Liver (tissue), 9 donors: ENCODE measurements around the gene ADAMTS4. TPM values are rescaled to one million over a fixed set of nuclear protein-coding genes. Genes with fewer than 3 reads are reported as not detected.

Experiments used
- DNase-seq: peaks from one replicate; pipeline ENCODE4 v3.0.0-alpha.2; 2017; ENCODE audit warnings: low spot score
- H3K27ac ChIP-seq, 2 donors: one replicate each; pipeline ENCODE4 v1.7.0; 2013; ENCODE audit warnings: inconsistent platforms in 2 of 2, low read length in 2 of 2, control low read depth in 1 of 2, low read depth in 1 of 2, mild to moderate bottlenecking in 1 of 2
- H3K27me3 ChIP-seq, 4 donors: one replicate each; pipeline versions ENCODE4 v1.6.1 to v1.7.0; 2013; ENCODE audit warnings: low read length in 3 of 4, inconsistent platforms in 1 of 4, mild to moderate bottlenecking in 1 of 4, moderate library complexity in 1 of 4; ENCODE audit not compliant: control insufficient read depth in 4 of 4, insufficient read depth in 4 of 4
- H3K36me3 ChIP-seq, 4 donors: one replicate each; pipeline versions ENCODE4 v1.6.1 to v1.7.0; 2013; ENCODE audit warnings: low read length in 3 of 4, mild to moderate bottlenecking in 3 of 4, low read depth in 1 of 4, moderate library complexity in 1 of 4; ENCODE audit not compliant: control insufficient read depth in 4 of 4, insufficient read depth in 3 of 4
- H3K4me1 ChIP-seq, 4 donors: one replicate each; pipeline versions ENCODE4 v1.6.1 to v1.7.0; 2013; ENCODE audit warnings: low read length in 3 of 4, mild to moderate bottlenecking in 3 of 4, moderate library complexity in 1 of 4; ENCODE audit not compliant: control insufficient read depth in 4 of 4, insufficient read depth in 4 of 4
- H3K4me3 ChIP-seq, 3 donors: one replicate each; pipeline versions ENCODE4 v1.6.1 to v1.7.0; 2013; ENCODE audit warnings: low read length in 3 of 3, control low read depth in 1 of 3, low read depth in 1 of 3, mild to moderate bottlenecking in 1 of 3
- H3K9ac ChIP-seq, 2 donors: one replicate each; pipeline ENCODE4 v1.7.0; 2013; ENCODE audit warnings: low read length in 2 of 2, mild to moderate bottlenecking in 2 of 2, moderate library complexity in 2 of 2, control low read depth in 1 of 2, low read depth in 1 of 2
- H3K9me3 ChIP-seq, 4 donors: one replicate each; pipeline versions ENCODE4 v1.6.1 to v1.7.0; 2013; ENCODE audit warnings: low read length in 3 of 4; ENCODE audit not compliant: control insufficient read depth in 4 of 4
- ATF3 ChIP-seq: IDR thresholded peaks from 2 replicates; pipeline ENCODE4 v1.6.1; 2016; ENCODE audit warnings: antibody characterized with exemption
- CTCF ChIP-seq: fragments of 150-350 bp; IDR thresholded peaks from 2 replicates; pipeline ENCODE4 v1.5.1; 2017; ENCODE audit warnings: improper control_type of control experiment, low read depth, low read length; ENCODE audit not compliant: missing input control
- EGR1 ChIP-seq, 2 donors: IDR thresholded peaks; 2 replicates each; pipeline ENCODE4 v1.6.1; 2016 to 2018; ENCODE audit warnings: antibody characterized with exemption in 2 of 2, low read depth in 2 of 2
- FOXA1 ChIP-seq: IDR thresholded peaks from 2 replicates; pipeline ENCODE4 v1.6.1; 2016; ENCODE audit warnings: antibody characterized with exemption
- FOXA2 ChIP-seq: IDR thresholded peaks from 2 replicates; pipeline ENCODE4 v1.6.1; 2016; ENCODE audit warnings: antibody characterized with exemption
- HNF4A ChIP-seq, 2 donors: conservative IDR thresholded peaks; 2 replicates each; pipeline ENCODE4 v1.6.1; 2016; ENCODE audit warnings: antibody characterized with exemption in 2 of 2, mild to moderate bottlenecking in 2 of 2
- JUND ChIP-seq, 2 donors: IDR thresholded peaks; 2 replicates each; pipeline ENCODE4 v1.6.1; 2016; ENCODE audit warnings: antibody characterized with exemption in 2 of 2
- MAX ChIP-seq: IDR thresholded peaks from 2 replicates; pipeline ENCODE4 v1.6.1; 2016; ENCODE audit warnings: antibody characterized with exemption
- RAD21 ChIP-seq, 2 donors: IDR thresholded peaks; 2 replicates each; pipeline ENCODE4 v1.6.1; 2016; ENCODE audit warnings: antibody characterized with exemption in 2 of 2, mild to moderate bottlenecking in 2 of 2
- SP1 ChIP-seq: IDR thresholded peaks from 2 replicates; pipeline ENCODE4 v1.6.1; 2018; ENCODE audit warnings: antibody characterized with exemption, mild to moderate bottlenecking
- TAF1 ChIP-seq: conservative IDR thresholded peaks from 2 replicates; pipeline ENCODE4 v1.6.1; 2016; ENCODE audit warnings: antibody characterized with exemption, mild to moderate bottlenecking
- YY1 ChIP-seq: IDR thresholded peaks from 2 replicates; pipeline ENCODE4 v1.6.1; 2016; ENCODE audit warnings: antibody characterized with exemption, mild to moderate bottlenecking
- ZBTB33 ChIP-seq: IDR thresholded peaks from 2 replicates; pipeline ENCODE4 v1.6.1; 2016; ENCODE audit warnings: antibody characterized with exemption
- WGBS: extraction: QIAGEN DNeasy Blood & Tissue Kit; methylation state at CpG from one replicate; pipeline ENCODE4 v1.1.7; 2013; 5-methylcytosine and 5-hydroxymethylcytosine counted together
- polyA plus RNA-seq, 2 donors: library from polyadenylated mRNA; stranded (reverse) in 1 of 2; unstranded in 1 of 2; fragments of 200-250 nt in 1 of 2; fragments of >200 nt in 1 of 2; fragmentation: Nextera tagmentation in 1 of 2; extraction: Ambion mirVana in 1 of 2; gene quantifications; one replicate each; pipeline versions ENCODE4 v1.2.1 to v1.2.3, GENCODE V29; 2013 to 2015
- total RNA-seq, 2 donors: library from RNA; depleted of rRNA; stranded (reverse); fragments of >200 nt; gene quantifications; one replicate each; pipeline ENCODE4 v1.2.3, GENCODE V29; 2014
- donor health status: healthy.
- donor health status: healthy.
- donor health status: healthy.
- donor health status: healthy.
- donor health status: healthy.

Gene ADAMTS4
- total and polyA plus RNA-seq, 4 donors, result 0.21 to 2.2 (median 0.38) TPM

- no peaks in the 10 kb centered on the region for H3K27me3 ChIP-seq
- H3K4me1 ChIP-seq, result peaks cover 0 to 22% (median 16%) of the 10 kb centered on the region in 4 donors
- H3K9me3 ChIP-seq, result no peaks in the 10 kb centered on the region
- no peak overlapping the region for H3K4me3 ChIP-seq
- no peak overlapping the region for H3K27ac ChIP-seq
- 51% methylated on average over 1 of the region's 1 CpG for WGBS
- no peak for DNase-seq
- TF ChIP-seq RAD21 (IDR thresholded peaks at IDR 0.05), result peak; percentile 59 to 68
- peak; percentile 34 for TF ChIP-seq CTCF
- TF ChIP-seq ATF3, result no peak
- TF ChIP-seq SP1, result no peak
- peaks cover 0 to under 1% (median 0%) of the 10 kb centered on the region in 4 donors for H3K36me3 ChIP-seq
- no peak overlapping the region for H3K9ac ChIP-seq
These were observed 18.2 kb downstream of the ADAMTS4 start for GRCh38 chr1:161180639-161181038.

- Histone ChIP-seq H3K27ac (no peak overlapping the region), H3K9me3 (no peaks in the 10 kb centered on the region), H3K9ac (peak overlapping the region in 1 of 2 donors; percentile 32), H3K4me3 (no peak overlapping the region), H3K27me3 (no peaks in the 10 kb centered on the region), H3K4me1 (peaks cover 0 to 22% (median 16%) of the 10 kb centered on the region in 4 donors), H3K36me3 (peaks cover 0 to 8% (median 3%) of the 10 kb centered on the region in 4 donors)
- DNase-seq, result no peak
- WGBS, result 94% methylated on average over 3 of the region's 3 CpGs
- no peak for TF ChIP-seq SP1
- no peak for TF ChIP-seq FOXA1
- no peak for TF ChIP-seq FOXA2
- TF ChIP-seq EGR1 (IDR thresholded peaks at IDR 0.05; ENCODE audit: low read depth in 2 of 2), result no peak
- no peak for TF ChIP-seq TAF1
- no peak for TF ChIP-seq JUND (IDR thresholded peaks at IDR 0.05)
- TF ChIP-seq ZBTB33, result no peak
- TF ChIP-seq HNF4A (conservative IDR thresholded peaks at IDR 0.05), result no peak
- TF ChIP-seq YY1, result no peak
These were observed 19.2 kb downstream of the ADAMTS4 start for GRCh38 chr1:161179698-161180097.

- no peaks in the 10 kb centered on the region for H3K27me3 ChIP-seq
- H3K4me1 ChIP-seq, result peaks cover 0 to 30% (median 24%) of the 10 kb centered on the region in 4 donors
- peaks cover 0 to 19% (median 15%) of the 10 kb centered on the region in 4 donors for H3K36me3 ChIP-seq
- no peak for DNase-seq
- H3K27ac ChIP-seq, result peak overlapping the region; percentile 92 to 95
- peak overlapping the region; percentile 82 to 96 for H3K9ac ChIP-seq
- no peaks in the 10 kb centered on the region for H3K9me3 ChIP-seq
- peak overlapping the region; percentile 58 to 70 (median 63) for H3K4me3 ChIP-seq
- 25% methylated on average over 9 of the region's 9 CpGs for WGBS
- TF ChIP-seq HNF4A (conservative IDR thresholded peaks at IDR 0.05) (no peak), MAX (peak; percentile 6)
These were observed 21.0 kb downstream of the ADAMTS4 start for GRCh38 chr1:161177936-161178244.
